Measurements from ENCODE around the gene HERC3. TPM values are rescaled to one million over a fixed set of nuclear protein-coding genes. Genes with fewer than 3 reads are reported as not detected.

The HERC3 gene
- total and polyA plus RNA-seq, 2 of the 13 experiments (the other 11 are each of a cell fraction or from before 2014, with no cell fraction given) = 3.8 to 6.2 TPM

DNA sequence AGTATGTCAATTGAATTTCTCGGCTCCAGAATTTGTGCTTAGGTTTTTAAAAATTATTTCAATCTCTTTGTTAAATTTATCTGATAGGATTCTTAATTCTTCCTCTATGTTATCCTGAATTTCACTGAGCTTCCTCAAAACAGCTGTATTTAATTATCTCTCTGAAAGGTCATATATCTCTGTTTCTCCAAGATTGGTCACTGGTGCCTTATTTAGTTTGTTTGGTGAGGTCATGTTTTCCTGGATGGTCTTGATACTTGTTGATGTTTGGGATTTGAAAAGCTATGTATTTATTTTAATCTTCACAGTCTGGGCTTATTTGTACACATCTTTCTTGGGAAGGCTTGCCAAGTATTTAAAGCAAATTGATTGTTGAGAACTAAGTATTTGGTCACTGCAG lies 24.7 kb upstream of the HERC3 start:
- no peak overlapping the region for H3K4me2 ChIP-seq (ENCODE audit: low read depth, low read length)
- no peak for ATAC-seq
- intact Hi-C loops (cut with micrococcal nuclease; ENCODE audit: unreplicated experiment) (no loop called here), in situ Hi-C loops (cut with HindIII; ENCODE audit: extremely low pct_ligation_motif_present, low pct_unique_long_range_greater_than_20kb) (no loop called here)
- H3K27ac ChIP-seq (ENCODE audit: extremely low read length, insufficient read depth, low read length) = no peak overlapping the region
- no peaks in the 10 kb centered on the region for H4K20me1 ChIP-seq (ENCODE audit: insufficient read depth, low read length)
- no peak for FAIRE-seq
- H3K36me3 ChIP-seq (replicated peaks in 1 of 2; ENCODE audit: control insufficient read depth in 1 of 2, insufficient read depth in 2 of 2, low read length in 2 of 2) = no peaks in the 10 kb centered on the region
- no peak overlapping the region for H3K9ac ChIP-seq (ENCODE audit: insufficient read depth, low read depth, low read length)
- H3K4me3 ChIP-seq (replicated peaks in 1 of 3; ENCODE audit: insufficient read depth in 1 of 3, low read depth in 2 of 3, low read length in 3 of 3) = no peak overlapping the region
- DNase-seq (ENCODE audit: low spot score) = no peak
- no TSS peak for BruUV-seq (replicated peaks)
- POLR2A ChIA-PET = no interaction called here
- H3K4me1 ChIP-seq (ENCODE audit: insufficient read depth, low read length) = no peaks in the 10 kb centered on the region
- WGBS (ENCODE audit: low lambda C conversion rate) = 0% methylated on average over 1 of the region's 1 CpG
- TF ChIP-seq MAF1 (CRISPR knock-in tag; IDR thresholded peaks at IDR 0.05; ENCODE audit: borderline replicate concordance) (no peak), ETS1 (CRISPR knock-in tag; IDR thresholded peaks at IDR 0.05) (no peak), SYNCRIP (IDR thresholded peaks at IDR 0.05; ENCODE audit: insufficient read depth, low read depth, low read length) (no peak), ZSCAN25 (CRISPR knock-in tag; IDR thresholded peaks at IDR 0.05) (no peak), TBP (CRISPR knock-in tag; IDR thresholded peaks at IDR 0.05) (no peak), ZNF776 (CRISPR knock-in tag; IDR thresholded peaks at IDR 0.05) (no peak), ZNF460 (CRISPR knock-in tag; IDR thresholded peaks at IDR 0.05; ENCODE audit: borderline replicate concordance) (no peak), ZNF382 (CRISPR knock-in tag; IDR thresholded peaks at IDR 0.05; ENCODE audit: borderline replicate concordance) (no peak)
- H2AFZ ChIP-seq (ENCODE audit: low read length) = no peak overlapping the region
- 0 out of 5 replicates have a peak, but pooled peaks cover 0 to 1% of the 10 kb centered on the region in 2 experiments for H3K27me3 ChIP-seq (ENCODE audit: control insufficient read depth in 1 of 2, insufficient read depth in 2 of 2, low read length in 2 of 2)
- no peaks in the 10 kb centered on the region for H3K9me3 ChIP-seq (ENCODE audit: low read length)
- CTCF ChIA-PET (ENCODE audit: low intra/inter-chr PET ratio, low total read pairs) = no interaction called here
- no peaks in the 10 kb centered on the region for H3K79me2 ChIP-seq (ENCODE audit: insufficient read depth, low read length)

GRCh38 chr4:88570001-88570400 lies 22.3 kb upstream of the HERC3 start:
- BruUV-seq (replicated peaks) = no TSS peak
- in situ Hi-C loops (cut with HindIII; ENCODE audit: extremely low pct_ligation_motif_present, low pct_unique_long_range_greater_than_20kb) = no loop called here
- no peak overlapping the region for H3K4me2 ChIP-seq (ENCODE audit: low read depth, low read length)
- H3K79me2 ChIP-seq (ENCODE audit: insufficient read depth, low read length) = no peaks in the 10 kb centered on the region
- CTCF ChIA-PET (ENCODE audit: low intra/inter-chr PET ratio, low total read pairs) = no interaction called here
- no peaks in the 10 kb centered on the region for H3K36me3 ChIP-seq (replicated peaks in 1 of 2; ENCODE audit: control insufficient read depth in 1 of 2, insufficient read depth in 2 of 2, low read length in 2 of 2)
- no peak overlapping the region for H3K27ac ChIP-seq (ENCODE audit: extremely low read length, insufficient read depth, low read length)
- ATAC-seq = no peak
- H3K9me3 ChIP-seq (ENCODE audit: low read length) = no peaks in the 10 kb centered on the region
- no peak overlapping the region for H3K4me3 ChIP-seq (replicated peaks in 1 of 3; ENCODE audit: insufficient read depth in 1 of 3, low read depth in 2 of 3, low read length in 3 of 3)
- FAIRE-seq = no peak
- H3K9ac ChIP-seq (ENCODE audit: insufficient read depth, low read depth, low read length) = no peak overlapping the region
- 0 out of 5 replicates have a peak, but pooled peaks cover 0 to 1% of the 10 kb centered on the region in 2 experiments for H3K27me3 ChIP-seq (ENCODE audit: control insufficient read depth in 1 of 2, insufficient read depth in 2 of 2, low read length in 2 of 2)
- intact Hi-C loops (cut with micrococcal nuclease; ENCODE audit: unreplicated experiment) = no loop called here
- no peak for DNase-seq (ENCODE audit: low spot score)
- H2AFZ ChIP-seq (ENCODE audit: low read length) = no peak overlapping the region
- no peaks in the 10 kb centered on the region for H4K20me1 ChIP-seq (ENCODE audit: insufficient read depth, low read length)
- no peaks in the 10 kb centered on the region for H3K4me1 ChIP-seq (ENCODE audit: insufficient read depth, low read length)
- POLR2A ChIA-PET = no interaction called here
- TF ChIP-seq, protein P1, sequence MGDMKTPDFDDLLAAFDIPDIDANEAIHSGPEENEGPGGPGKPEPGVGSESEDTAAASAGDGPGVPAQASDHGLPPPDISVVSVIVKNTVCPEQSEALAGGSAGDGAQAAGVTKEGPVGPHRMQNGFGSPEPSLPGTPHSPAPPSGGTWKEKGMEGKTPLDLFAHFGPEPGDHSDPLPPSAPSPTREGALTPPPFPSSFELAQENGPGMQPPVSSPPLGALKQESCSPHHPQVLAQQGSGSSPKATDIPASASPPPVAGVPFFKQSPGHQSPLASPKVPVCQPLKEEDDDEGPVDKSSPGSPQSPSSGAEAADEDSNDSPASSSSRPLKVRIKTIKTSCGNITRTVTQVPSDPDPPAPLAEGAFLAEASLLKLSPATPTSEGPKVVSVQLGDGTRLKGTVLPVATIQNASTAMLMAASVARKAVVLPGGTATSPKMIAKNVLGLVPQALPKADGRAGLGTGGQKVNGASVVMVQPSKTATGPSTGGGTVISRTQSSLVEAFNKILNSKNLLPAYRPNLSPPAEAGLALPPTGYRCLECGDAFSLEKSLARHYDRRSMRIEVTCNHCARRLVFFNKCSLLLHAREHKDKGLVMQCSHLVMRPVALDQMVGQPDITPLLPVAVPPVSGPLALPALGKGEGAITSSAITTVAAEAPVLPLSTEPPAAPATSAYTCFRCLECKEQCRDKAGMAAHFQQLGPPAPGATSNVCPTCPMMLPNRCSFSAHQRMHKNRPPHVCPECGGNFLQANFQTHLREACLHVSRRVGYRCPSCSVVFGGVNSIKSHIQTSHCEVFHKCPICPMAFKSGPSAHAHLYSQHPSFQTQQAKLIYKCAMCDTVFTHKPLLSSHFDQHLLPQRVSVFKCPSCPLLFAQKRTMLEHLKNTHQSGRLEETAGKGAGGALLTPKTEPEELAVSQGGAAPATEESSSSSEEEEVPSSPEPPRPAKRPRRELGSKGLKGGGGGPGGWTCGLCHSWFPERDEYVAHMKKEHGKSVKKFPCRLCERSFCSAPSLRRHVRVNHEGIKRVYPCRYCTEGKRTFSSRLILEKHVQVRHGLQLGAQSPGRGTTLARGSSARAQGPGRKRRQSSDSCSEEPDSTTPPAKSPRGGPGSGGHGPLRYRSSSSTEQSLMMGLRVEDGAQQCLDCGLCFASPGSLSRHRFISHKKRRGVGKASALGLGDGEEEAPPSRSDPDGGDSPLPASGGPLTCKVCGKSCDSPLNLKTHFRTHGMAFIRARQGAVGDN (CRISPR knock-in tag; IDR thresholded peaks at IDR 0.05) = no peak
- TF ChIP-seq ZNF530 (CRISPR knock-in tag; IDR thresholded peaks at IDR 0.05; ENCODE audit: low read depth) (no peak), ZNF780A (CRISPR knock-in tag; IDR thresholded peaks at IDR 0.05) (no peak), JUN (CRISPR knock-in tag; IDR thresholded peaks at IDR 0.05) (no peak), SP5 (CRISPR knock-in tag; IDR thresholded peaks at IDR 0.05; ENCODE audit: borderline replicate concordance, low read depth) (no peak), ZNF83 (CRISPR knock-in tag; IDR thresholded peaks at IDR 0.05; ENCODE audit: borderline replicate concordance) (no peak)
